GM18505 (cell line): ENCODE results near the gene ARFGAP3.

Source experiments
- ATAC-seq: cut with Tn5 transposase; IDR thresholded peaks from one replicate; pipeline ENCODE4 v1.9.1; 2021; ENCODE audit not compliant: unreplicated experiment
- POLR2A ChIP-seq: IDR thresholded peaks from 4 replicates; pipeline ENCODE4 v1.6.1; 2011; ENCODE audit warnings: borderline replicate concordance; ENCODE audit not compliant: insufficient read depth, insufficient read length; ENCODE audit errors: extremely low read depth

The ARFGAP3 gene

DNA sequence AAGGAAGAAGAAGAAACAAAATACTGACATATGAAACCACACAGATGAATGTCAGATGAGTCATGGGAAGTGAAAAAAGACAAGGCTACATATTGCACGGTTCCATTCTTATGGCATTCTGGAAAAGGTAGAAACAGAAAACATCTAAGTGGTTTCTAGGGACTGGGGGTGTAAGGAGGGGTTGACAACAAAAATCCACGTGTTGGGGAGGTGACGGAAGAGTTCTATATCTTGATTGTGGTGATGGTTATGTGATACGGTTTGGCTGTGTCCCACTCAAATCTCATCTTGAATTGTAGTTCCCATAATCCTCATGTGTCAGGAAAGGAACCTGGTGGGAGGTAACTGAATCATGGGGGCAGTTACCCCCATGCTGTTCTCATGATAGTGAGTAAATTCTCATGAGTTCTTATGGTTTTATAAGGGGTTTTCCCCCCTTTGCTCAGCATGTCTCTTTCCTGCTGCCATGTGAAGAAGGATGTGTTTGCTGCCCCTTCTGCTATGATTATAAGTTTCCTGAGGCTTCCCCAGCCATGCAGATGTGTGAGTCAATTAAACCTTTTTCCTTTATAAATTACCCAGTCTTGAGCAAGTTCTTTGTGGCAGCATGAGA lies 6.4 kb upstream of the ARFGAP3 start:
- no peak for TF ChIP-seq POLR2A
- no peak for ATAC-seq

DNA sequence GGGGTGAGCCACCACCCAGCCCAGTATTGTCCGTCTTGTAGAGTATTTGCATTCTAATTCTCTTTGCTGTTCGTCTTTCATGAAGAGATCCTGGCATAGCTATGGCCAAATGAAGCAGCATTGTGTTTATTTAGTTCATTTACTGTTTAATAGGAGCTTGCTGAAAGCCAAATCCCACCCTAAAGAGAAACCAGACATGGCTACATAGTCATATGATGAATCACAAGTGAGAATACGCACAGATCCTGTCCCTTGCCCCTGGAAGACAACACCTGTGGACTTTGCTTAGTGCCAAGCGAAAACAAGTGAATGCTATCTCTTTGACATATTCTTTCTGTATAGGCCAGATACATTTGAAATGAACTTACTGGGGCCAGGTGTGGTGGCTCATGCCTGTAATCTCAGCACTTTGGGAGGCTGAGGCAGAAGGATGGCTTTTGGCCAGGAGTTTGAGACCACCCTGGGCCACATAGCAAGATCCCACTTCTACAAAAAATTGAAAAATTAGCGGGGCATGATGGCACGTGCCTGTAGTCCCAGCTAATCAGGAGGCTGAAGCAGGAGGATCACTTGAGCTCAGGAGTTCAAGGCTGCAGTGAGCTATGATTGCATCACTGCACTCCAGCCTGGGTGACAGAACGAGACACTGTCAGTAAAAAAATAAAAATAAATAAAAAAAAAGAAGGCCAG lies 5.1 kb upstream of the ARFGAP3 start:
- no peak for ATAC-seq
- no peak for TF ChIP-seq POLR2A

DNA sequence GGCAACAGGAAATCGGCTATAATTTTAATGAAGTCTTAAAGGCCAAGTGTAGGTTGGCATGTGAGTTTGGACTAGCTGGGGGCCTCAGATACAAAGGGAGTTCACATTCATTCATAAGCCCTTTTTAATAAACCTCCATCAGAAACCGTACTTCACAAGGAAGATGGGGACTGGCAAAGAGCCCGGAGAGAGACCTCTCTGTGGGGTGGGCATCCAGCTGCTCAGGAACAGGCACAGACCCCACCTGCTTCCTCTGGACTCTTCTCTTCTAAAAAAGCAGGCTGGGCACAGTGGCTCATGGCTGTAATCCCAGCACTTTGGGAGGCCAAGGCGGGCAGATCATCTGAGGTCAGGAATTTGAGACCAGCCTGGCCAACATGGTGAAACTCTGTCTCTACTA lies 3.9 kb upstream of the ARFGAP3 start:
- ATAC-seq, result no peak

DNA sequence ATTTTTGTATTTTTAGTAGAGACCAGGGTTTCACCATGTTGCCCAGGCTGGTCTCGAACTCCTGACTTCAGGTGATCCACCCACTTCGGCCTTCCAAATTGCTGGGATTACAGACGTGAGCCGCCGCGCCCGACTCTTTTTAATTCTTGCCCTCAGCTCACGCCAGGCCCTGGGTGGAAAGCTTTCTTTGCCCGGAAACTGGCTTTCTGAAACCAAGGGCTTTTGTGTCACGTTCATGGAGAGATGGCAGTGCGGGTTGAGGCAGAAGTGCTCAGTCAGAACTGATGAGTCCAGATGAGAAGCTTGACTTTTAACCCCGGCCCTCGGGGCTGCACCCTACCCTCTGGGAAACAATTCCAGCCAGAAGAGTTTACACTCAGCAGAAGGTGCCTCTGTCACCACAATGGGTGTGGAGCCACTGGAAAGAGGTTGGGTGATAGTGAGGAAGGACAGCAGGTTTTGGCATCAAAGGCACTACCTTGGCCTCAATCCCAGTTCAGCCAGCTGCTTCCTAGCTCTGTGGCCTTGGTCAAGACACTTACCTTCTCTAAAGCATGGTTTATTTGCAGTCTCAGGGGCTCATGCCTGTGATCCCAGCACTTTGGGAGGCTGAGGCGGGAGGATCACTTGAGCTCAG lies 890 bp upstream of the ARFGAP3 start:
- no peak for ATAC-seq
- no peak for TF ChIP-seq POLR2A

More for the DNA sequence above, 3.9 kb upstream of the ARFGAP3 start:
- TF ChIP-seq POLR2A, result no peak

DNA sequence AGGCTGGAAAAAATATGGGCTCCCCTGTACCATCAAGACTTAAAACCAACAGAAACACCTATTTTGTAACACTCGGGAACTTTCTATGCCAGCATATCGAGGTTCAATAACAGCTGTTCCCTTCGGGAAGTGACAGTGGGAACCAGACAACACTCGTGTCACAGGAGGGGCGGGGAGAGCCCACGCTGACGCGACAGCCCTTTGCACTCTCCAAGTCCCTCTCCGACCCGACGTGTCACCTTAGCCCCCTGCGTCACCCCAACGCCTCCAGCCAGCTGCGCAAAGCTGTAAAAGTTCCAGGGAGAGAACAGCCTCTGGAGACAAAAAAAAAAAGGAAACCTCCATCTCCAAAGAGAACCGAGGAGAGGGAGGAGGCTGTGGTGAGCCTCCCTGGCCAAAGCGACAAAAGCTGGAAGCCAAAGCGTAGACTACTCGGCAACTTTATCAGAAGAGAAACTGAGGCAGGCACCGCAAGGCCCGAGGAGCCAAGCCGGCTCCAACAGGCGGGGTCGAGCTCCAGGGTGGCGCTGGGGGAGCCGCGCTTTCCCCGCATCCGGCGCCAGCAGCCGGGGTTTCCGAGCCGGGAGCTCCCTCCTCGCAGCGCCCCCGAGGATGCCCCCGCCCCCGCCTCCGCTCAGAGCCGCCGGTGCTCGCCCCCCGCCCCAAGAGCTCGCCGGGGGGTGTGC lies 751 bp downstream of the ARFGAP3 start:
- ATAC-seq, result no peak
- TF ChIP-seq POLR2A, result no peak

DNA sequence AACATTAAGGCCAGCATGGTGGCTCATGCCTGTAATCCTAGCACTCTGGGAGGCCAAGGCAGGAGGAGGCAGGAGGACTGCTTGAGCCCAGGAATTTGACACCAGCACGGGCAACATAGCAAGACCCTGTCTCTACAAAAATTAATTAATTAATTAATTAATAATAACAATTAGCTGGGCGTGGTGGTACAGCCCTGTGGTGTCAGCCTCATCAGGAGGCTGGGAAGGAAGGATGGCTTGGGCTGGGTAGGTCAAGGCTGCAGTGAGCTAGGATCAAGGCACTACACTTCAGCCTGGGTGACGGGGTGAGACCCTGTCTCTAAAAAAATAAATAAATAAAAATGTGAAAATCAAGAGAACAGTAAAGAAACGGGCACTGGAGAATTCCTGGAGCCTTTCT lies 1.4 kb downstream of the ARFGAP3 start:
- no peak for ATAC-seq
- TF ChIP-seq POLR2A, result no peak

DNA sequence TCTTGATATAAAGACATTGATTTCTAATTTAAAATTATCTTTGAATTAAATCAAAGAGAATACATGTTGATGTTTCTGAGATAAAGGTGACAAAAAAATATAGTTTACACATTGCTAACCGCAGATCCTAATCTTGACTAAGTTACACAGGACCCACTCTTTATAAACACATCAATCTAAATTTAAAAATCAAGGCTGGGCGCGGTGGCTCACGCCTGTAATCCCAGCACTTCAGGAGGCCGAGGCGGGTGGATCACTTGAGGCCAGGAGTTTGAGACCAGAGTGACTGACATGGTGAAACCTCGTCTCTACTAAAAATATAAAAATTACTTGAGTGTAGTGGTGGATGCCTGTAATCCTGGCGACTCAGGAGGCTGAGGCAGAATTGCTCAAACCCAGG lies 1.9 kb downstream of the ARFGAP3 start:
- ATAC-seq, result no peak
- TF ChIP-seq POLR2A, result no peak

DNA sequence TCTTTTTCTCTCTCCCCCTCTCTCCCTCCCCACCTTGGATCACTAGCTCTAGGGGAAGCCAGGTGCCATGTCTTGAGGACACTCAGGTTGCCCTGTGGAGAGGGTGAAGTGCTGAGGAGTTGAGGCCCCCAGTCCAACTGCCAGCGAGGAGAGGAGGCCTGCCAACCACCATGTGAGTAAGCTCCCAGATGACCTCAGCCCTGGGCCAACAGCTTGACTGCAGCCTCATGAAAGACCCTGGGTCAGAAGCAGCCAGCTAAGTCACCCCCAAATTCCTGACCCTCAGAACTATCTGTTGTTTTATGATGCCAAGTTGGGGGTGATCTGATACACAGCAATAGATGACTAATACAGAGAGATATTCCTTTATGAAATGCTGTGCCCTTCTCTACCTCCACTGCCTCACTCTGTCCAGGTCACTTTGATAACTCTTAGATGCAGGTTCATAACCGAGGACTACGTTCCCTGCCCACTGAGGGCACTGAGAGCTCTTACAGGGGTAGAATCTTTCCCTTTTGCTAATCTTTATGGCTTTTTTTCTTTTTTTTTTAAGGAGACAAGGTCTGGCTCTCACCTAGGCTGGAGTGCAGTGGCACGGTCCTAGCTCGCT lies 8.0 kb downstream of the ARFGAP3 start:
- no peak for TF ChIP-seq POLR2A
- ATAC-seq, result no peak

DNA sequence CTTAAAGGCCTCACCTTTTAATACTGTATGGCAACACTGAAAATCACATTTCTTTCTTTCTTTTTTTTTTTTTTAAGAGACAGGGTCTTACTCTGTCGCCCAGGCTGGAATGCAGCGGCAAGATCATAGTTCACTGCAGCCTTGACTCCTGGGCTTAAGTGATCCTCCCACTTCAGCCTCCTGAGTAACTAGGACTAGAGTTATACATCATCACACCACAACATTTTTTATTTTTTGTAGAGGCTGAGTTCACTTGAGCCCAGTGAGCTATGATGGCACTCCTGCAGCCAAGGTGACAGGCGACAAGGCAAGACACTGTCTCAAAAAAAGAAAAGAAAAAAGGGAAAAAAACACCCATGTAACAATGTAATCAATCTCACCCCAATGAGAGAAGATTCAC lies 10.0 kb downstream of the ARFGAP3 start:
- no peak for TF ChIP-seq POLR2A
- no peak for ATAC-seq

DNA sequence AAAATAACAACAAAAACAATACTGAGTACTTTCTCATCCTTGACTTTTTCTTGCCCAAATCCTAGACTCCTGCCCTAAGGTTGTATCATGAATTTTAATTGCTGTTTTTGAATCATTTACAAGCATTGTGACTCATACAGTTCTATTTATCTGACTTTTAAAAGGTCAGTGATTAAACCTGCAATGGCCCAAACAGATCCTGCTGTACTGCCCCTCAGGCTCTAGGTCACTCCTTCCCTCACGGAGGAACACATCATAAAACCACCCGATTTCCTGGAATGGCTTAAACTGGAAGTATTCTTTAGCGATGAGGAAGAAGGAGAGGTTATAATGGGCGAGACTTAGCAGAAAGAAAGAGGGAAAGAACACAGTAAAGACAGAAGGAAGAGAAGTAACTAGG lies 12.3 kb downstream of the ARFGAP3 start:
- no peak for TF ChIP-seq POLR2A
- no peak for ATAC-seq

DNA sequence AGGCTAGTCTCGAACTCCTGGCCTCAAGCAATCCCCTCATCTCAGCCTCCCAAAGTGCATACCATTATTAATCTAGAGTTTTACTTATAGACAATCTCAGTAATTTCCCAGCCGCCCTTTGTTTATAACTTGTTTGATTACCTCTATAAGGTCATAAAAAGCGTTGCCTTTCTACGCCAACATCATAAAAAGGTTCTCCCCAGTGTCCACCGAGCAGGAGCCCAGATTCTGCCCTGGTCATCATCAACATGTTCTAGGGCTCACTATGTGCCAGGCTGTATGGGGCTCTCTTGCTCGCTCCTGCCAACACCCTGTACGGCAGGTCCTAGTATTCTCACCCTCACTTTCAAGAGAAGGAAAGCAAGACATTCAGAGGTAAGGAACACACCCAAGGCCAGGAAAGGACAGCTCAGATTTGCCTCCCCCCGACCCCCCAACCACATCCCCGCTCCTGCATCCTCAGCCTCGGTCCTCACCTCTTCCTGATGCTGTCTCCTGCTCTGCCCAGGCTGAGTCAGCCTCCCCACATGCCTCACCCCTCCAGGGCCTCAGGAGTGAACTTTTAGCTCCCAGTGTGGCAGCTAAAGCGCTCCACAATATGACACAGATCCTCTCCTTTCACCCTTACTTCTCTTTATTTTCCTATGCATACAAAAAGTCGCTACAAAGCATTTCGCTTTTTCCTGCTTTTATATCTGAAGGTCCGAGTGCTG lies 14.3 kb downstream of the ARFGAP3 start:
- no peak for ATAC-seq
- TF ChIP-seq POLR2A, result no peak

DNA sequence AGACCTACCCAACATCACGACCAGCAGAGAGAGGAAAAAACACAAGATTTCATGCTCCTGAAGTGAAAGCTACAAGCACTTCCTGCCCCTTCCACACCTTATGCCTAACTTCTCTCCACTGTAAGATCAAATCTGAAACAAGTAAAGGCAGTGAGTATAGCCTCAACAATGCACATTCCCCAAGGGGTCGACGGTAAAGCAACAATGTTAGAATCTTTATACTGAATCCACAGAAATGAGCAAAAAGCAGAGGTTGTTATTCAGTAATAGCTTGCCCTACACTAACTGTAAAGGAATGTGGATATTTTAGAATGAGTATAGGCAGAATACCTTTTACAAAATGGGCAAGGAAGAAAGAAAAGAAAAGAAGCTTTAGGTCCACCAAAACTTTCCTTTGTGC lies 15.6 kb downstream of the ARFGAP3 start:
- no peak for TF ChIP-seq POLR2A
- ATAC-seq, result no peak

DNA sequence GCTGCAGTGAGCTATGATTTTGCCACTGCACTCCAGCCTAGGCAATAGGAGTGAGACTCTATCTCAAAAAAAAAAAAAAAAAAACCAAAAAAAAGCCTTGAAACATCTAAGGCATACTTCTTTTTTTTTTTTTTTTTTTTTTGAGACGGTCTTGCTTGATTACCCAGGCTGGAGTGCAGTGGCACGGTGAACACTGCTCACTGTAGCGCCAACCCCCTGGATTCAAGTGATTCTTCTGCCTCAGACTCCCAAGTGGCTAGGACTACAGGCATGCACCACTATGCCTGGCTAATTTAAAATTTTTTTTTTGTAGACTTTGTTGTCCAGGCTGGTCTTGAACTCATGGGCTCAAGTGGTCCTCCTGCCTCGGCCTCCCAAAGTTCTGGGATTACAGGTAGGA lies 19.5 kb downstream of the ARFGAP3 start:
- no peak for ATAC-seq
- TF ChIP-seq POLR2A, result no peak

DNA sequence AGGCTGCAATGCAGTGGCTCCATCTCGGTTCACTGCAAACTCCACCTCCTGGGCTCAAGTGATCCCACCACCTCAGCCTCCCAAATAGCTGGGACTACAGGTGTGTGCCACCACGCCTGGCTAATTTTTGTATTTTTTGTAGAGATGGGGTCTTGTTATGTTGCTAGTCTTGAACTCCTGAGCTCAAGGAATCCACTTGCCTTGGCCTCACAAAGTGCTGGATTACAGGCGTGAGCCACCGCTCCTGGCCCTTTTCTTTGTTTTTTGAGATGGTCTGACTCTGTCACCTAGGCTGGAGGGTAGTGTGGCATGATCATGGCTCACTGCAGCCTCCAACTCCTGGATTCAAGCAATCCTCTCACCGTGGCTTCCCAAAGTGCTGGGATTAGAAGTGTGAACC lies 21.0 kb downstream of the ARFGAP3 start:
- ATAC-seq, result no peak
- no peak for TF ChIP-seq POLR2A
